ENCODE measurements around the gene MYO1D.

The MYO1D gene

DNA sequence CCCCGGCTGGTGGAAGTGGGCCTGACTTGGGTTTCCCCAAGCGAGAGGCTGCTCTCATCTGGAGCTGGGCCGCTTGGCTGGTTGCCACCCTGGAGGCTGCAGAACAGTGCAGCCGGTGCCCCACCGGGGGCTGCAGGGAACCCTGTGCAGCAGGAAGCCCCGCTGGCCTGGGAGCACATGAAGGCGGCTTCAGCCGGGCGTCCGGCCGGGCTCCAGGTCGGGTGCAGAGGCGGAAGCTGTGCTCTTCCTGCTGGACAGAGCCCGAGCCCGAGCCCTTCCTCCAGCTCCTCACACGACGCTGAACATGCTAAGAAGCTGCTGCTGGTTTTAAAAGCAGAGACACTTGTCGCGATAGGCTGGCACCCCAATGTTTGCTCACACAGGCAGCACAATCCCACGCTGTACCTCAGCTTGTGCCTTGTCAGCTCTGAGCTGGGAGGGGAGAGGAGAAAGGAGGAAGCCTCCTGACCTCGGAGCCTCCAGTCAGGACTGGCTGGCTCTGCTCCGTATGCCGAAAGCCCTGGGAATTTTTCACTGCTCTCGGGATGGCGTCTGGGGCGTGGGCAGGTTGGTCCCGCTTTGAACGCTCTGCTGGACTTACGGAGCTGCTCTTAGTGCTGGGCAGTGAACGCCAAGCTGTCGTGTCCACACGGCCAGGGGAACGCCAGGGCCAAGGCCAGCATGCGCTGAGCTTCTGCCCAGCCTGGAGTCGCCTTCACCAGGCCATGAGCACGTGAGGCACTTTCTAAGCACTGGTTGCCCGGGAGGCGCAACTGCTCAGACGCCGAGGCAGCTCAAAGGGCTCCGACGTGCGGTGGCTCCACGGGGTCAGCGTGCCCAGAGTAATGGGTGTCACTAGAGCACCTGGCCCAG, 381.3 kb downstream of the MYO1D start:
- no peak overlapping the region for H3K4me2 ChIP-seq (ENCODE audit: low read depth, low read length)
- H3K9me3 ChIP-seq (replicated peaks; ENCODE audit: insufficient read depth, low read length): no peaks in the 10 kb centered on the region
- H3K9me2 ChIP-seq (replicated peaks; ENCODE audit: insufficient read depth, low read length): no peaks in the 10 kb centered on the region
- no peaks in the 10 kb centered on the region for H3K79me2 ChIP-seq (ENCODE audit: low read length)
- no peak overlapping the region for H3K9ac ChIP-seq (ENCODE audit: low read length)
- H3K4me3 ChIP-seq (ENCODE audit: low read length): no peak overlapping the region
- H3F3A ChIP-seq (ENCODE audit: insufficient read depth, low read length): no peaks in the 10 kb centered on the region
- TF ChIP-seq EZH2phosphoT487 (IDR thresholded peaks at IDR 0.05; ENCODE audit: low read length) (no peak), EZH2 (optimal IDR thresholded peaks at IDR 0.05; ENCODE audit: low read depth, low read length) (no peak)
- TF ChIP-seq, protein P1, sequence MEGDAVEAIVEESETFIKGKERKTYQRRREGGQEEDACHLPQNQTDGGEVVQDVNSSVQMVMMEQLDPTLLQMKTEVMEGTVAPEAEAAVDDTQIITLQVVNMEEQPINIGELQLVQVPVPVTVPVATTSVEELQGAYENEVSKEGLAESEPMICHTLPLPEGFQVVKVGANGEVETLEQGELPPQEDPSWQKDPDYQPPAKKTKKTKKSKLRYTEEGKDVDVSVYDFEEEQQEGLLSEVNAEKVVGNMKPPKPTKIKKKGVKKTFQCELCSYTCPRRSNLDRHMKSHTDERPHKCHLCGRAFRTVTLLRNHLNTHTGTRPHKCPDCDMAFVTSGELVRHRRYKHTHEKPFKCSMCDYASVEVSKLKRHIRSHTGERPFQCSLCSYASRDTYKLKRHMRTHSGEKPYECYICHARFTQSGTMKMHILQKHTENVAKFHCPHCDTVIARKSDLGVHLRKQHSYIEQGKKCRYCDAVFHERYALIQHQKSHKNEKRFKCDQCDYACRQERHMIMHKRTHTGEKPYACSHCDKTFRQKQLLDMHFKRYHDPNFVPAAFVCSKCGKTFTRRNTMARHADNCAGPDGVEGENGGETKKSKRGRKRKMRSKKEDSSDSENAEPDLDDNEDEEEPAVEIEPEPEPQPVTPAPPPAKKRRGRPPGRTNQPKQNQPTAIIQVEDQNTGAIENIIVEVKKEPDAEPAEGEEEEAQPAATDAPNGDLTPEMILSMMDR (IDR thresholded peaks at IDR 0.05; ENCODE audit: low read length): no peak
- no peaks in the 10 kb centered on the region for H3K36me3 ChIP-seq (replicated peaks; ENCODE audit: insufficient read depth, low read length)
- no peaks in the 10 kb centered on the region for H4K20me1 ChIP-seq (ENCODE audit: insufficient read depth, low read length)
- no peaks in the 10 kb centered on the region for H3K27me3 ChIP-seq (replicated peaks; ENCODE audit: insufficient read depth, low read length)
- H3K27ac ChIP-seq (ENCODE audit: low read length): no peak overlapping the region
- no peaks in the 10 kb centered on the region for H3K4me1 ChIP-seq (ENCODE audit: low read length)
- DNase-seq: no peak
- no peak overlapping the region for H2AFZ ChIP-seq (ENCODE audit: low read length)

DNA sequence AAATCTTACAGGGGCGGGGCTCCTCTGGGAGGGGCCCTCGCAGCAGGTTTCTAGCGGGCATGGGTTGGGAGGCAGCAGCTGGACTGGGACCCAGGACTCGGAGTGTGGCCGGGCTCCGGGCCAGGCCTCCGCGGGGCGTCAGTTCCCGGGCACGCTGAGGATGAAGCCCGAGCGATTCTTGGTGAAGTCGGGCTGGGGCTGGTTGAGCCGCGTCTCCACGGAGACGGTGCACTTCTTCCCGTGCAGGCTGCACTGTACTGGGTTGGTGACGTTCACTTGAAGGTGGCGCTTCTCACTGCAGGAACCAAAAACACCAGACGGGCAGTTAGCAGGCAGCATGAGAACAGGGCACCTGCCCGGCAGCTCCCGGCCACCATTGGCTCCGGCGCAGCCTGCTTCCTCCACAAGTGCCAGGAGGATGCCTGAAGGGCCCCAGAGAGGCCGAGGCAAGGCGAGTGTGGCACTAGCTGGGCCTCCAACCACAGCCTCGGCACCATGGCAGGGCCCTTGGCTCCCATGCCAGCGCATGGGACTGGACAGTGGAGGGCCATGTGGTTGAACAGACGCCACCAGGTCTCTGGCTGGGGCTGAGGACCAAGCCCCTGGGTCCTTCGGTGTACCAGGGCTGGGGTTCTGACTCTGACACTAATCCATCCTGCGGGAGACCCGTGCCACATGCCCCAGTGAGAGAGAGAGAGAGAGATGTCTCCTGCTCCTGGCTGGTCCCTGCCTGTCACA, 382.1 kb downstream of the MYO1D start:
- no peaks in the 10 kb centered on the region for H3K79me2 ChIP-seq (ENCODE audit: low read length)
- H3F3A ChIP-seq (ENCODE audit: insufficient read depth, low read length): no peaks in the 10 kb centered on the region
- H3K4me3 ChIP-seq (ENCODE audit: low read length): no peak overlapping the region
- no peaks in the 10 kb centered on the region for H3K9me2 ChIP-seq (replicated peaks; ENCODE audit: insufficient read depth, low read length)
- H3K27me3 ChIP-seq (replicated peaks; ENCODE audit: insufficient read depth, low read length): no peaks in the 10 kb centered on the region
- H3K4me1 ChIP-seq (ENCODE audit: low read length): no peaks in the 10 kb centered on the region
- no peaks in the 10 kb centered on the region for H3K9me3 ChIP-seq (replicated peaks; ENCODE audit: insufficient read depth, low read length)
- no peak overlapping the region for H3K9ac ChIP-seq (ENCODE audit: low read length)
- no peaks in the 10 kb centered on the region for H3K36me3 ChIP-seq (replicated peaks; ENCODE audit: insufficient read depth, low read length)
- DNase-seq: no peak
- no peak overlapping the region for H2AFZ ChIP-seq (ENCODE audit: low read length)
- H3K4me2 ChIP-seq (ENCODE audit: low read depth, low read length): no peak overlapping the region
- H4K20me1 ChIP-seq (ENCODE audit: insufficient read depth, low read length): no peaks in the 10 kb centered on the region
- H3K27ac ChIP-seq (ENCODE audit: low read length): no peak overlapping the region
- TF ChIP-seq EZH2phosphoT487 (IDR thresholded peaks at IDR 0.05; ENCODE audit: low read length) (no peak), EZH2 (optimal IDR thresholded peaks at IDR 0.05; ENCODE audit: low read depth, low read length) (no peak)
- TF ChIP-seq, protein P1 (IDR thresholded peaks at IDR 0.05; ENCODE audit: low read length): no peak

DNA sequence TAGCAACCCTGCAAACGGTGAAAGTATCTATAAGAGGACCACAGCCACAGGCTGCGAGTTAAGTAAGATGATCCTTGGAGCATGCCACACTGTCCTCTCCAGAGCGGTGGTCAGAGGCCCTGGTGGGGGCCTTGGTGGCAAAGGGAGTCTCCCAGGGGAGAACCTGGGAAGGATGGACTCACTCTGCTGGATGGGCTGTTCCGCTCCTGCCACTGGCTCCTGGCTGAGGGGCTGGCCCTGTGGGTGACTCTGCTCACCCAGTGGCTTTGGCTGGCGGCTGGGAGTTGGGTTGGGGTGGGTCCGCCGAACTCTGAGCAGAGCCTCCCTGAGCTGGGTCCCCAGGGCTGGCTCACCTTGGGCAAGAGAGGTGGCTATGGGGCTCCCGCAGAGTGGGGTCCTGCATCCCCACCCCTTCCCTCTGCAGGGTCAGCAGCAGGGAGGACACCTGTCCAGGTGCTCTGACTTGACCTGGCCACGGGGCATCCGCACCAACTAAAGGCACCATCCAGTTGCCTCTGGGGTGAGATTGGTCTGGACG, 382.9 kb downstream of the MYO1D start:
- Histone ChIP-seq H3K4me1 (ENCODE audit: low read length) (no peaks in the 10 kb centered on the region), H3K27me3 (replicated peaks; ENCODE audit: insufficient read depth, low read length) (no peaks in the 10 kb centered on the region), H4K20me1 (ENCODE audit: insufficient read depth, low read length) (no peaks in the 10 kb centered on the region), H3K79me2 (ENCODE audit: low read length) (no peaks in the 10 kb centered on the region), H2AFZ (ENCODE audit: low read length) (no peak overlapping the region), H3K9me2 (replicated peaks; ENCODE audit: insufficient read depth, low read length) (no peaks in the 10 kb centered on the region), H3K4me3 (ENCODE audit: low read length) (no peak overlapping the region), H3K9ac (ENCODE audit: low read length) (no peak overlapping the region), H3K27ac (ENCODE audit: low read length) (no peak overlapping the region), H3K9me3 (replicated peaks; ENCODE audit: insufficient read depth, low read length) (no peaks in the 10 kb centered on the region), H3K4me2 (ENCODE audit: low read depth, low read length) (no peak overlapping the region), H3F3A (ENCODE audit: insufficient read depth, low read length) (no peaks in the 10 kb centered on the region), H3K36me3 (replicated peaks; ENCODE audit: insufficient read depth, low read length) (no peaks in the 10 kb centered on the region)
- no peak for TF ChIP-seq EZH2phosphoT487 (IDR thresholded peaks at IDR 0.05; ENCODE audit: low read length)
- no peak for TF ChIP-seq EZH2 (optimal IDR thresholded peaks at IDR 0.05; ENCODE audit: low read depth, low read length)
- DNase-seq: no peak

Measured in MM.1S (cell line).